GM19238 (cell line): Measurements from ENCODE around the gene LPP.

Source experiments
- DNase-seq: peaks from one replicate; pipeline ENCODE4 v3.0.0; 2011; ENCODE audit warnings: low spot score; ENCODE audit not compliant: insufficient read length

Gene LPP

DNA sequence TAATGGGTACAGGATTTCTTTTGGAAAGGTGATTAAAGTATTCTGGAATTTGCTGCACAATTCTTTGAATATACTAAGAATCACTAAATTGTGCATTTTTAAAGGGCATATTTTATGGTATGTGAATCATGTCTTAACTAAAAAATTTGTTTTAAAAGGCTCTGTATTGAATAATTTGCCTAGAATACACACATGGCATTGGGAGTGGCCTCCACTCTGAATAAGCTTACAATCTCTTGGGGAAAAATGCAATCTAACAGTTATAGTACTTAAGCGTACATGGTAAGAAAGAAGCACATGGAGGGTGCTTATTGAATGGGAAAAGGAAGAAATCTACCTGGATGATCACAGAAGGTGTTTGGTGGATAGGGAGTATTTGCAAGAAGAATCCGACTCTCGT lies 385.1 kb downstream of the LPP start:
- no peak for DNase-seq

DNA sequence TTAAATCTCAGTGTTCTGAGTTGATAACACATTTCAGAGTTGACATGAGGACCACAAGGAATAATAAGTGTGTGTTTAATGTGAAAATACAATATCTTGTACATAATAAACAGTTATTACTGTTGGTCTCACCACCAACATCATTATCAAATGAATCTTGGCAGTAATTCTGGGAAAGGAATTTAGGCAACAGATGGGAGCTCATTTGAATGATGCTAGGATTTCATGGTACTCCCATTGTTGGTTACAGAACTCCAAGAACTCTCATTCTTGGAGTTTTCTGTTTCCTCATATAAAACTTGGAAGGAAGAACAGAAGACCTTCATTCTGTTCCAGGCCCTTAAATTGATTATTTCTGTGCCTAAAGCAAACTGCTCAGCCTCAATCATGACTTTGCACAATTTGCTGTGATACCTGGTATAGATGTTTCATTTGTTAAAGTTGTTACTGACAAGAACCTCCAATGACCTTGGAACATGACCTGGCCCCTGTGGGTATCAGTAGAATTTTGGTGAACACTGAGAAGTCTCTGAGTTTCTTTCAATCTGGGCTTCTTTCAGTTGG lies 385.8 kb downstream of the LPP start:
- no peak for DNase-seq

DNA sequence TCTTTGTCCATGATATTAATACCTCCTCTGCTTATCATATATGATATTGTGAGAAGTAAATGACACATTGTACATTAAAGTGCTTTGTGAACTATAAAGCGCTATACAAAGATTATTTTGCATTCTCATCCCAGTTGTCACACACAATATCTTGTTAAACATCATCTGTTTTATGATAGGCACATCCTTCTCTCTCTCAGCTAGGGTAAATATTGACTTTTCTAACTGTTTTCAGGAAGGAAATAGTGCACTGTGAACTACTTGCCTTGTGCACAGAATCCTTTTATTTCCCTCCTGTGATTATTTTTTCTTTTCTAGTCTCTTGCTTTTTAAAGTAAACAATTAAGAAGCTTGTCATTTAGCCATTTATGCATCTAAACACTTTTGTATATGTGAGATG lies 388.2 kb downstream of the LPP start:
- no peak for DNase-seq

DNA sequence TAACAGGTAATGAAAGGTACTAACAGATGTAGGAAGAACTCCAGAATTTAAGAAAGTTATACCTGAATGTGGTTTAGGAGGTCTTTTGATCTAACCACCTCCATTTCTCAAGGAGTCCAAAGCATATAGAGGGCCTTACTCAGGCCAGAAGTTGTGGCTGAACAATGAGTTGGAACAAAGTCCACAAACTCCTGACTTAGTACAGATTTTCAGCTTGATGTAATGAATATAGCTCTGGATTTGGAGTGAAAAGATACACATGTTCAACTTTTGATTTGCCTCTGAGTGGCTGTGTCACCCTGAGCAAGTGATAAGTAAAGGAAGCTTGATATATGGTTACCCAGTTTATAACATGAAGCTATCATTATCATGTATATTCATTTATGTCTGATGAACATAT lies 390.1 kb downstream of the LPP start:
- no peak for DNase-seq

DNA sequence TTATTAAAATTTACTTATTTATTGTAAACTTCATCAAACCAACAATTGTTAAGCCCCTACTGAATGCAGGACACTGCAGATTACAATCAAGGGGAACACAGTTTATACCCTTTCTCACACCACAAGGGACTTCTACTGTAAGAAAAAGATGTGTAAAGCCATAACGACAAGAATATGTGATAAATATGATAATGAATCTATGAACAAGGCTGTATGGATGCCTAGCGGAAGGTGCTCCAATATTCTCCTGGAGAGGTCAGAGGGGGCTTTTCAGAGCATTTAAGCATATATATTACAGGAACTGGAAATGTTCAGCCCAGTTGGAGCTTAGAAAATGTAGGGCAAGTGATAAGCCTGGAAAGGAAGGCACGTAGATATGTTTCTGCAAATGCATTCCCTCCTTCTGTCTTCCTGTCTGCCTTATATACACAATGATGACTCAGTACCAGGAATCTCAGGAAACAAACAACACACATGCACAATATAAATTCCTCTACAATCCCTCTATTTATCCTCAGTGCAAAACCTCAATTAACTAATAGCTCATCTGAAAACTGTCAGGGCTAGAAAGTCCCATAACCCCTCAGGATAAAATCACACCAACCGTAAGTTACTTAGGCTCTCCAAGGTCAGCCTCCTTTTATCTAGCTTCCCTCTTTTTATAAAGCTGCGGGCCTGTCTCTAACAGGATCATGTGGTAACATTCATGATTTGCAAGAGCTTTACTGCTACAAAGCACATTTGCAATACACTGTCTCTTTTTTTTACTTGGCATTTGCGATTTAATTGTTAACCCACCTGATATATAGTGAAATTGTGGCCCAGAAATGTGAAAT lies 393.1 kb downstream of the LPP start:
- DNase-seq: no peak

DNA sequence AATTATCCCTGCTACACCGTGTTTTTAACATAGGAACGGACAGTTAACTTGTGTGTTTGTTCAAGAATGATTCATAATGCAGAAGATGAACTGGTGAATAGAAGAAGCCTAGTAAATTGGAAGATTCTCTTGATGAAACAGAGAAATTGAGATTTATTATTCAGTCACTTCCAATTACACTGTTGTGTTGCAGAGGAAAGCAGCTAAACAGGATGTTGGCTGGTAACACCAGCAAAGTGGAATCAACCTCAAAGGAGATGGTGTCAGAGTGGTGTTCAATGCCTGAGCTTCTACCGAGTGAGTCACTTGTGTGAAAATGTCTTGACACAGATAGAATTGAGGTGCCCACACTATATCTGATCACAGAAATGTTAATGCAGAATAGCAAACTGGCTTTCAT lies 399.6 kb downstream of the LPP start:
- no peak for DNase-seq

DNA sequence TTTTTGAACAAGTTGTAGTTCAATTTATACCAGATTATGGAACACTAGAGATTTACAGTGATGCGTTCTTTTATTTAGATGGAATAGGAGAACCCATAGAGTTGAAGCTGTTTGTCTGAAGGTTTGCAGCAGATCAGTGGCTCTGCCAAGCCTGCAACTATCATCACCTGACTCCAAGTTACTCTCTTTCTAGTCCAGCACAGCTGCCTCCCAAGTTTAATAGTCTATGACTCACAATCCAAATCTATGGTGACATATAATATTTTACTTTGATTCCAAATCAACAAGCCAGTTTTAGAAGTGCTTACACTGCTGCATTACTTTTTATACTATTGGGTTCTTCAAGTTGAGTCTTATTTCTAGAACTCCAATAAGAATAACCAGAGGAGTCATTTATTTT lies 400.4 kb downstream of the LPP start:
- DNase-seq: no peak

DNA sequence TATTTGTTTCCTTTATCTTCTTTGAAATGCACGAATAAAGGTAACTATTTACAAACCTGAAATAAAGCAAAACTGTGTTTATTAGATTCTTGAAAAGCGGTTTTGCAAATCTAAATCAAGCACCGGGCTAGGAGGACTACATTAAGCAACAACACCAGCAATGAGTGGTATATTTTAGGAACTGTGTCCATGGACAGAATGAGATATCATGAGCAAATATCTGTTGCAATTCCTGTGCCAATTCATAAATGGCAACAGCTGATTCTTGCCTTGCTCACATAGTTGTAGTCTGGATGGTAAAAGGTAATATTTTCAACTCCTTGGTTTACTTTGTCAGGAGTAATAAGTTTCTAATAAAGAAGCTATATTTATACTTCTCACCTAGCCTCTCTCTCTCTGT lies 403.3 kb downstream of the LPP start:
- no peak for DNase-seq

DNA sequence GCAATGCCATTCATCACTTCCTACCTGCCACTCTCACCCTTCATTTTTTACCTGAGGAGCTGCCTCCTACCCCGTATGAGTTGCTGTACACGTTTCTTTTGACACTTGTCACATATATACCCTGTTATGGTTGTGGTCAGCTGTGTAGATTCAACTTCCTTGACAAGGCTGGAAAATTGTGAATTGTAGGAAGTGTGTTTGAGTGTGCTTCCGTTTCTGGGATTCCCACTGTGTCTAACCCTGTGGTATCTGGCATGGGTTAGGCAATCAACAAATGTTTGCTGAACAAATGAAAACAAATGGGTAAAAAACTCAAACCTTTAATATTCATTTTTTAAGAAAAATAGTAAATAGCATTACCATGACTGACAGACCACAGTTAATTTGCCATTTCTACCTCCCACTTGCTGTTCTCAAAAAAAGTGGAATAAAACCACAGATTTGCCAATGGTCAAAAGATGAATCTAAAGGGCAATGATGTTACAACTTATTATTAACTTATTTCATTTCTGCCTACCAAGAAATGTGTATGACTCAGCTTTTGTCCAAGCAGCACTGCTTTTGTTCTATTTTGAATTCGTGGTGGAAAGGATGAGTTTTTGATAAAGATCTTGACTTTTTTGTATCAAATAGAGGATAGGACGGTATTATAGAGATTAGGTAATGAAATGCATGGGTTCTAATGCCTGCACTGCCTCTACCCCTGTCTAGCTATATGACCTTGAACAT lies 404.6 kb downstream of the LPP start:
- no peak for DNase-seq

DNA sequence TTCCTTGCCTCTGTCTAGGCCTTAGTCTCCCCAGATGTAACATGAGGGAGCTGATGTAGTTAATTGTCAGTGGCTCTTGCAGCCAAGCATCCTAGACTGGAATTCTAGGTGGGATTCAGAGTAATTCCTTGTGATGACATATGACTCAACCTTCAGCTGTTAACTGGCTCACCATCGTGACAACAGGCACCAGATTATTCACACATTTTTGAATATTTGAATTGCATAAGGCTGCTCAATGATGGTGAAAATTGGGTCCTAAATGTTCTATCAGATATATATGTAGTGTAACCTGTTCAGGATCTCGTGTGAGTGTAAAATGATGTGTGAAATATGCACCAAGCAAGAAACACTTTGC lies 405.1 kb downstream of the LPP start:
- no peak for DNase-seq

DNA sequence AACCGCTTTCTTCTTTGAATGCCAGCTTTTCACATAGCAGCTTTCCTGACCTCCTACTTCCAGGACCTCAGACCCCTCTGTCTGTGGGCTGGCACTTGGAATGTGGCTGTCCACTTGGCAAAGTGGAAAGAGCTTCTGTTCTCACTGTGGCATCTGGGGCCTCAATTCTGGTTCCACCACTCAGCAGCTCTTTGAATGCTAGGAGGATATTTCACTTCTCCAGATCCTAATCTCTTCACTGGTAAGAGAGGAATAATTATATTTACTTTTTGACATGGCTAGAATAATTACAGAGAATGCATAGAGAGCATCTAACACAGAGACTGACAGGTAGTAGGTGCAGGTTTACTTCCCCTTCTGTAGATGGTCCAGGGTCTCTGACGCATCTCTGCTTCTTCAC lies 405.9 kb downstream of the LPP start:
- DNase-seq: no peak

DNA sequence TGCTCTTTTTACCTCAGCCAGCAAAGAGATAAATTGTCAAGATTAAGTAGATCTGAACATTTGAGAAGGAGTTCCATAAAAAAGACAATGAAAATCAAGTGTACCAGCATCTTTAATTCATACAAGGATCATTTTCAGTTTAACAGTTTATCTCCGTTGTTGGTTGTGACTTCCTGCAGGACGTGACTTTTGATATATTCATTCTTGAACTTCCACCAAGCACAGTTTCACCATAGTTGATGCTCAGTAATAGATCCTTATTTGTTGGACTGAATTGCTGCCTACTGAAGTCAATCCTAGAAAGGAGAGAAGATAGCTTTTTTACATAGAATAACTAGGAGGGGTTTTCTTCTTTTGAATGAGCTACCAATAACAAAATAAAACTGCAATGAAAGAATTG lies 408.2 kb downstream of the LPP start:
- no peak for DNase-seq

DNA sequence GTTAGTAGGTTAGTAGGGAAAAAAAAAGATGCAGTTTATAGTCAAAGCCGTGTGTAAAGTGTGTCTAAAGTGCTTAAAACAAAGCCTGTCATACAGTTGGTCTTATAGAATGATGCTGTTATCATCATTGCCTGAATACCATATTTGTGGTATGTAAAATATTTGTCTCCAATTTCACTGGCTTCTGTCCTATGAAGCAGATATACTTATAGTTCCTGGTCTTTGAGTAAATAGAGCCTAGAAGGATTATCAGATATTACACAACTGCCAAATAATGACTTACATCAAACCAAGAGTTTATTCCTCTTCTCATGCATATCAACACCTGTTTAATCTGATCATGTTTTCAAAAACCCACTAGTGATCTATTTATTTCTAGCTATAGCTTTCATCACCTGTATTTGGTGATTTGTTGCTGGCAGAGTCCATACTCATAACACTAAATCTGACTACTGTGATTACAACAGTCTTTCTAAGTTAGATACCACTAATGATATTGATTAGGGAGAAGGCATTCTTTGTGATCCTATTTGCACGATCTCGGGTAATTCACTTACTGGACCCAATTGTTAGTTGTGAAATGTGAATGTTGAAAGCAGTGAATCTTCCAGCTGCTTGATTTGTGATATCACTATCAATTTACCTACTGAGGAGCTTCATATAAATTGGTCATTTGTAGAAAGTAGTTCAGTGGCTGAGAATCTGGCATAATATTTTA lies 413.7 kb downstream of the LPP start:
- no peak for DNase-seq

DNA sequence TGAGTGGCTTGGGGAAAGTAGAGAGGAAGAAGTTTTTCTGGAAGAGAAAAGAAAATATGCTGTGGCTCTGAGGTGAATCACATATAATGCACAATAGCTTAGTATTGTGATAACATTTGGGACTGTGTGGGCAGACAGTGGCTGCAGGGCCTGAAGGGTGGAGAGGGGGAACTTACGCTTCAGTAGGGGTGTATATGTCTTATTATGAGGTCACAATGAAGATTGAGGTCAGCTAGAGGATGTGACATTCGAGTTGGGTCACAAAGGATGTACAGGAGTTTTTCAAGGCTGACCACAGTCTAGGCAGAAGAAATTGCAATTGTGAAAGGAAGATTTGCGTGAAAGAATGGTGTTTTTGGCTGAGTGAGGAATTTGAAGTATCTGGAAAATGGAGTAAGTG lies 414.8 kb downstream of the LPP start:
- DNase-seq: no peak

DNA sequence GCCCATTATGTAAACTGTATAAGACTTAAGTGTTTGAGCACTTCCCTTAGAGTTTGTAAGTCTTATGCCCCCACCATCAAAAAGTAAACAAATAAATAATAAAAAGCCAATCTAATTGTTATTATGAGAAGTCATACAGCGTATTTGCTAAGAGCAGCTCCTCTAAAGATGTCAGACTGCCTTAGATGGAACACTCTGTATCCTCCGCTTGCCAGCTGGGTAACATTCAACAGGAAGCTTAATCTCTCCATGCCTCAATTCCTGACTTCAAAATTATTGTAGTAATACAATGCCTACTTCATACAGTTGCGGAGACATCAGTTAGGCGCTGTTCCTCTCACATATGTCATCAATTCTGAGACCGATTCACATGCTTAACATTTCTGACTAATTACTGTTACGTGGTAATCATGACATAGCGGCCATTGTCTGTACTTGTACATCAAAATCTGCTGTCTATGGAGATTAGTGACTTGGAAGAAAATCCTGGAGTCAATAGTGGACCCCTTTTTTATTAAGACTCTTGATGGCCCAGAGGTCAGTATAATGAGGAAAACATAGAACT lies 417.7 kb downstream of the LPP start:
- no peak for DNase-seq

DNA sequence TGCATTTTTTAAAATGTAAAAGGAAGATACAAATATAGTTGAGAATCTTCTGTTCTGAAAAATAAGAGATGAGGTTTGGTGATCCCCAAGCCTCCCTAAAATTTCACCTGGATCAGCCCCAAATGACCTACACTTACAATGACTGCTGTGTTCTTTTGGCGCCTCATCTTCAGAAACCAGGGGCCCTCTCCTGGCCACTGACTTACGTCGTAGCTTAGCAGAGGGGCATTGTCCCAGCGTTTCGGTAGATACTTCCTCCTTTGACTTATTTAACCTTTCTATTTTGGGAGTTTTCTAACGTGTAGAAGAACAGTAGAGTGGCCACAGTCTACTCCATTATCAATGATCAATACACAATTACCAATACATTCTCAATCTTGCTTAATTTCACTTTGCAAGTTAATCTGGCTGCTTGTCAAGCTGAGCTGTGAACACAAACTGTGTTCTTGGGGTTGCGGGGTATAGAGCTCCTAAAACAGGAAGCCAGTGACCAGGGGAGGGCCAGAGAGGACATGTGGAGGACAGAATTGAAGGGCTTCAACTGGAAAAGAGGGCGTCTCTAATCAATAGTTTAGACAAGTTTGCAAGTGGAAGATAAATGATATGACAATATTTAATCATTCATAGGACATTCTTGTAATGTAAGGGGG lies 419.5 kb downstream of the LPP start:
- DNase-seq: no peak

DNA sequence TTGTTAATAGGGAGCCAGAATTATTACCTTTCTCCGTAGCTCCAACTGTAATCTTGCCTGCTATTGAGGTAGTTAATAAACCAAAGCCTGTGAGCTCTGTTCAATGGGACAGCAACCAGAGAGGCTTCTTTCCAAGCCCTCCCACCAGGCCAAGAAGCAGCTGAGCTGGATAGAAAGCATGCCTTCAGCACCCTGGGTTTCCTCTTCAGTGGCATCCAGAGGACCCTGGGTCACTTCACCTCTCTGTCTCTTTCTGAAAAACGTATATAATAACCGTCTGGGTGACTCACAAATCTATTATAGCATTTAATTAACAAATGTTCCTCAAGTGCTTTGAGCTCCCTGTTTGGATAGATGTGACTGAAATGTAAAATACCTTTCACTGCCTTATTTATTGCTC lies 420.0 kb downstream of the LPP start:
- no peak for DNase-seq

DNA sequence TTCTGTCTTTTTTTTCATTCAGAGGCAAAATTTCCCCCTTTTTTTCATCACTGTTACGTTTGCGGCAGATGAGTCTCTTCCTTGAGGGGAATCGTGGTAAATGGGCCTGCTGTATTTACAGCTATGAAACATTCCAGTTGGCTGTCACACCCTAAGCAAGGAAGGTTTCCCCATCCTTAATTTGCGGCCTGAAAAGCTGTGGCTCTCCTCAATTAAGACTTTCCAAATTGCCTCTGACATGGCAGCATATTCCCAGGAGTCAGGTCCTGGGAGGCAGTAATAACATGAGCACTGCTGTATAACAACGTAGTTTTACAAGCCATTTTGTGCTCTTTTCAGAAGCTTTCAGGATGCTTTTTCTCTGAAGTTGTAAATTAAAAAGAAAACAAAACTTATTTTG lies 420.9 kb downstream of the LPP start:
- DNase-seq: no peak

DNA sequence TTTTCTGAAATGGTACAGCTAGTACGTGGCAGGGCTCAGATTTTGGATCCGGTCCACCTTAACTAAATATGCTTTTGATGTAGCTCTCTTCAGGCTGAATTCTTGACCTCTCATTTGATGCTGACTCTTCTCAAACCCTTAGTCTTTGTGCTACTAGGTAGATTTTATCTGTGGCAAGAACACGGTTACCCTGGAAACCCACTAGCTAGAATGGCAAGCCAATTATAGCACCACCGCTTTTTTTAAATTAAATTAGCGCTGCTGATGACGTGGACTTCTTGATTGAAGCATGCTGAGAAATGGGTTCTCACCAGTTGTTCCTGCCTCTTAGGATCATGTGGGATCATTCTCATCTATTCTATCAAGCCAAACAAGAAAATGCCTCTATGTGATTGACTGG lies 421.5 kb downstream of the LPP start:
- no peak for DNase-seq

DNA sequence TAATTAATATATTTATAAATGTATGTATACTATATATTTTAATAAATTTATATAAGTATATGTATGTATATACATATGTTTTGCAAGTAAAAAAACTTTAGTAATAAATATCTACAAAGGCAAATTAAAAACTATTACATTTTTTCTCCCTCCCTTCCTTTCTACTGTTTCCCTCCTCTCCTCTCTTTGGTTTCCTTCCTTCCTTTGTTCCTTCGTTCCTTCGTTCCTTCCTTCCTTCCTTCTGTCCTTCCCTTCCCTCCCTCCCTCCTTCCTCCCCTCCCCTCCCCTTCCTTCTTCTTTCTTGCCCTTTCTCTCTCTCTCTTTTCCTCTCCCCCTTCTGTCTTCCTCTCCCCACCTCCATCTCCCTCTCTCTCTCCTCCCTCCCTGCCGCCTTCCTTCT lies 423.6 kb downstream of the LPP start:
- no peak for DNase-seq
